ENCODE data around the gene BCR.
A peak's percentile ranks its signal among the peaks of the same experiment; 100 is the strongest.

The BCR gene

GRCh38 chr22:23232094-23232905, 52.0 kb downstream of the BCR start:
- no peak for DNase-seq (ENCODE audit: low spot score)

- no peak for DNase-seq (ENCODE audit: low spot score)
These were observed 52.8 kb downstream of the BCR start for GRCh38 chr22:23233084-23233531.

GRCh38 chr22:23233752-23234408, 53.6 kb downstream of the BCR start:
- DNase-seq (ENCODE audit: low spot score), result no peak

- no peak for DNase-seq (ENCODE audit: low spot score)
These were observed 54.3 kb downstream of the BCR start for GRCh38 chr22:23234409-23235161.

GRCh38 chr22:23235425-23235824, 55.1 kb downstream of the BCR start:
- no peak for DNase-seq (ENCODE audit: low spot score)

GRCh38 chr22:23236026-23236425, 55.7 kb downstream of the BCR start:
- DNase-seq (ENCODE audit: low spot score), result no peak

- DNase-seq (ENCODE audit: low spot score), result no peak
These were observed 56.3 kb downstream of the BCR start for GRCh38 chr22:23236440-23237184.

- no peak for DNase-seq (ENCODE audit: low spot score)
These were observed 57.0 kb downstream of the BCR start for GRCh38 chr22:23237201-23237798.

- no peak for DNase-seq (ENCODE audit: low spot score)
These were observed 57.5 kb downstream of the BCR start for GRCh38 chr22:23237841-23238240.

- no peak for DNase-seq (ENCODE audit: low spot score)
These were observed 58.4 kb downstream of the BCR start for GRCh38 chr22:23238707-23239106.

GRCh38 chr22:23239429-23239828, 59.1 kb downstream of the BCR start:
- DNase-seq (ENCODE audit: low spot score), result no peak

- DNase-seq (ENCODE audit: low spot score), result peak; percentile 40
These were observed 60.5 kb downstream of the BCR start for GRCh38 chr22:23240639-23241389.

GRCh38 chr22:23241562-23242472, 61.5 kb downstream of the BCR start:
- DNase-seq (ENCODE audit: low spot score), result no peak

- DNase-seq (ENCODE audit: low spot score), result no peak
These were observed 62.2 kb downstream of the BCR start for GRCh38 chr22:23242473-23243001.

- peak; percentile 66 for DNase-seq (ENCODE audit: low spot score)
These were observed 62.8 kb downstream of the BCR start for GRCh38 chr22:23243006-23243573.

GRCh38 chr22:23243859-23244689, 63.8 kb downstream of the BCR start:
- DNase-seq (ENCODE audit: low spot score), result no peak

GRCh38 chr22:23244690-23245044, 64.4 kb downstream of the BCR start:
- no peak for DNase-seq (ENCODE audit: low spot score)

GRCh38 chr22:23245045-23245798, 64.9 kb downstream of the BCR start:
- DNase-seq (ENCODE audit: low spot score), result no peak

All from germinal center (tissue), 1 donor.